Gastroesophageal sphincter (tissue), 3 donors: Measurements from ENCODE around the gene NEUROD2.

Experiments used
- EP300 ChIP-seq: sonication (generic); formaldehyde crosslinking; IDR thresholded peaks from one replicate; pipeline ENCODE4 v1.6.1; 2017; ENCODE audit warnings: antibody characterized with exemption, mild to moderate bottlenecking
- POLR2A ChIP-seq, 2 donors: fragments of 450-650 bp; IDR thresholded peaks; one replicate each; pipeline ENCODE4 v1.6.1; 2017; ENCODE audit warnings: antibody characterized with exemption in 2 of 2, mild to moderate bottlenecking in 2 of 2, moderate library complexity in 1 of 2
- POLR2AphosphoS5 ChIP-seq: sonication (generic); formaldehyde crosslinking; IDR thresholded peaks from one replicate; pipeline ENCODE4 v1.6.1; 2017; ENCODE audit warnings: antibody characterized with exemption
- TF ChIP-seq, protein P1 (sequence below), 4 experiments: fragments of 200-600 bp in 2 of 4; fragments of 450-650 bp in 2 of 4; sonication (generic) in 1 of 4; IDR thresholded peaks; one replicate each; pipeline ENCODE4 v1.5.1; 2017 to 2019; ENCODE audit warnings: antibody characterized with exemption in 4 of 4, mild to moderate bottlenecking in 2 of 4, moderate library complexity in 2 of 4

GRCh38 chr17:39568702-39569101 is 39.0 kb downstream of the NEUROD2 start:
- TF ChIP-seq, protein P1, sequence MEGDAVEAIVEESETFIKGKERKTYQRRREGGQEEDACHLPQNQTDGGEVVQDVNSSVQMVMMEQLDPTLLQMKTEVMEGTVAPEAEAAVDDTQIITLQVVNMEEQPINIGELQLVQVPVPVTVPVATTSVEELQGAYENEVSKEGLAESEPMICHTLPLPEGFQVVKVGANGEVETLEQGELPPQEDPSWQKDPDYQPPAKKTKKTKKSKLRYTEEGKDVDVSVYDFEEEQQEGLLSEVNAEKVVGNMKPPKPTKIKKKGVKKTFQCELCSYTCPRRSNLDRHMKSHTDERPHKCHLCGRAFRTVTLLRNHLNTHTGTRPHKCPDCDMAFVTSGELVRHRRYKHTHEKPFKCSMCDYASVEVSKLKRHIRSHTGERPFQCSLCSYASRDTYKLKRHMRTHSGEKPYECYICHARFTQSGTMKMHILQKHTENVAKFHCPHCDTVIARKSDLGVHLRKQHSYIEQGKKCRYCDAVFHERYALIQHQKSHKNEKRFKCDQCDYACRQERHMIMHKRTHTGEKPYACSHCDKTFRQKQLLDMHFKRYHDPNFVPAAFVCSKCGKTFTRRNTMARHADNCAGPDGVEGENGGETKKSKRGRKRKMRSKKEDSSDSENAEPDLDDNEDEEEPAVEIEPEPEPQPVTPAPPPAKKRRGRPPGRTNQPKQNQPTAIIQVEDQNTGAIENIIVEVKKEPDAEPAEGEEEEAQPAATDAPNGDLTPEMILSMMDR (IDR thresholded peaks at IDR 0.05): no peak
- TF ChIP-seq POLR2A (IDR thresholded peaks at IDR 0.05): no peak
- no peak for TF ChIP-seq EP300
- no peak for TF ChIP-seq POLR2AphosphoS5
